HepG2 (cell line): Measurements from ENCODE around the gene SLC26A3. TPM values are rescaled to one million over a fixed set of nuclear protein-coding genes. Genes with fewer than 3 reads are reported as not detected.

Experiments used
- ATAC-seq: fragments of 200-7000 bp; cut with Tn5 transposase; 3 replicates; pipeline ENCODE4 v1.9.1; 2020; ENCODE audit warnings: mild to moderate bottlenecking, moderate library complexity
- BruUV-seq: library from RNA; stranded (reverse); fragments of 400-500 nt; replicated peaks from 2 replicates; lab custom pipeline; 2021; lab: Mats Ljungman, UMichigan
- CTCF ChIA-PET: fragments of 300-600 bp; formaldehyde crosslinking; extraction: SDS; loops from one replicate; lab custom pipeline; 2021; ENCODE audit warnings: low total read pairs, inconsistent platforms, low intra/inter-chr PET ratio; lab: Yijun Ruan, JAX
- POLR2A ChIA-PET: fragments of 350-600 bp; sonication (Branson Sonifier 250); formaldehyde crosslinking; loops from one replicate; lab custom pipeline; 2020; ENCODE audit warnings: antibody characterized with exemption, inconsistent platforms; lab: Yijun Ruan, JAX
- DNase-seq: peaks from one replicate; pipeline ENCODE4 v3.0.0-alpha.2; 2015; ENCODE audit warnings: low spot score
- FAIRE-seq: peaks from 3 replicates; lab custom pipeline; 2011; peaks lifted over from hg19 to GRCh38; lab: Jason Lieb, UNC
- H2AFZ ChIP-seq: one replicate; pipeline ENCODE4 v1.6.1; 2011; ENCODE audit warnings: low read length, inconsistent platforms
- H3K27ac ChIP-seq: fragments of 300-600 bp; 3 replicates; pipeline ENCODE4 v1.8.0; 2011; ENCODE audit warnings: mixed run types, mild to moderate bottlenecking, mixed read lengths, low read length, inconsistent platforms; ENCODE audit not compliant: insufficient read depth; ENCODE audit errors: extremely low read length
- H3K27me3 ChIP-seq, 2 experiments: fragments of 200-600 bp in 1 of 2; 2 replicates in 1 of 2; 3 replicates in 1 of 2; pipeline versions ENCODE4 v1.6.0 to v1.8.0; 2011; ENCODE audit warnings: low read length in 2 of 2, mild to moderate bottlenecking in 2 of 2, moderate library complexity in 2 of 2, inconsistent platforms in 1 of 2; ENCODE audit not compliant: insufficient read depth in 2 of 2, control insufficient read depth in 1 of 2
- H3K36me3 ChIP-seq, 2 experiments: fragments of 200-600 bp in 1 of 2; replicated peaks in 1 of 2; 2 replicates in 1 of 2; 3 replicates in 1 of 2; pipeline versions ENCODE4 v1.5.1 to v1.8.0; 2011; ENCODE audit warnings: low read length in 2 of 2, inconsistent platforms in 1 of 2; ENCODE audit not compliant: insufficient read depth in 2 of 2, control insufficient read depth in 1 of 2
- H3K4me1 ChIP-seq: 2 replicates; pipeline ENCODE4 v1.5.1; 2012; ENCODE audit warnings: low read length, inconsistent platforms; ENCODE audit not compliant: insufficient read depth
- H3K4me2 ChIP-seq: 2 replicates; pipeline ENCODE4 v1.6.0; 2011; ENCODE audit warnings: low read depth, low read length, inconsistent platforms
- H3K4me3 ChIP-seq, 3 experiments: fragments of 200-600 bp in 1 of 3; sonication (generic), shearing (Covaris generic) in 1 of 3; replicated peaks in 1 of 3; 2 replicates each; pipeline ENCODE4 v1.5.1; 2011 to 2016; ENCODE audit warnings: low read length in 3 of 3, inconsistent platforms in 2 of 3, low read depth in 2 of 3, mild to moderate bottlenecking in 2 of 3, control low read depth in 1 of 3, mixed read lengths in 1 of 3; ENCODE audit not compliant: insufficient read depth in 1 of 3
- H3K79me2 ChIP-seq: one replicate; pipeline ENCODE4 v1.6.1; 2011; ENCODE audit warnings: low read length, inconsistent platforms; ENCODE audit not compliant: insufficient read depth
- H3K9ac ChIP-seq: 2 replicates; pipeline ENCODE4 v1.6.0; 2011; ENCODE audit warnings: mild to moderate bottlenecking, low read depth, low read length, inconsistent platforms; ENCODE audit not compliant: insufficient read depth
- H3K9me3 ChIP-seq: 2 replicates; pipeline ENCODE4 v1.5.1; 2012; ENCODE audit warnings: mild to moderate bottlenecking, low read length
- H4K20me1 ChIP-seq: 2 replicates; pipeline ENCODE4 v1.6.0; 2011; ENCODE audit warnings: inconsistent platforms, mild to moderate bottlenecking, low read length, moderate library complexity; ENCODE audit not compliant: insufficient read depth
- CSRNP2 ChIP-seq: sonication (generic); formaldehyde crosslinking; conservative IDR thresholded peaks from 2 replicates; pipeline ENCODE4 v1.8.0; 2022; ENCODE audit warnings: low read depth, missing genetic modification reagents
- HNRNPH1 ChIP-seq: fragments of 200-400 bp; formaldehyde crosslinking; optimal IDR thresholded peaks from 2 replicates; pipeline ENCODE3; 2017; ENCODE audit warnings: mild to moderate bottlenecking, low read depth, low read length
- IKZF5 ChIP-seq: IDR thresholded peaks from 2 replicates; pipeline ENCODE4 v1.6.1; 2018; ENCODE audit warnings: missing genetic modification reagents, mild to moderate bottlenecking, missing compliant biosample characterization
- JARID2 ChIP-seq: sonication (generic); formaldehyde crosslinking; IDR thresholded peaks from 2 replicates; pipeline ENCODE4 v1.8.1; 2023; ENCODE audit warnings: missing genetic modification reagents, inconsistent platforms; ENCODE audit not compliant: insufficient replicate concordance
- KLF15 ChIP-seq: sonication (generic); formaldehyde crosslinking; IDR thresholded peaks from 2 replicates; pipeline ENCODE4 v1.8.1; 2023; ENCODE audit warnings: borderline replicate concordance, mild to moderate bottlenecking, inconsistent platforms, missing genetic modification reagents, mixed read lengths
- MXD1 ChIP-seq: sonication (generic); formaldehyde crosslinking; IDR thresholded peaks from 2 replicates; pipeline ENCODE4 v1.4.0; 2020; ENCODE audit warnings: mild to moderate bottlenecking, missing genetic modification reagents
- NONO ChIP-seq, 2 experiments: fragments of 450-650 bp in 1 of 2; sonication (generic) in 1 of 2; formaldehyde crosslinking in 1 of 2; IDR thresholded peaks in 1 of 2; conservative IDR thresholded peaks in 1 of 2; 2 replicates each; pipeline versions ENCODE4 v1.6.1 to v1.8.0; 2017 to 2022; ENCODE audit warnings: mild to moderate bottlenecking in 1 of 2, missing genetic modification reagents in 1 of 2, moderate library complexity in 1 of 2
- PHF5A ChIP-seq: IDR thresholded peaks from one replicate; pipeline ENCODE4 v1.6.1; 2018; ENCODE audit warnings: low read depth, missing genetic modification reagents; ENCODE audit not compliant: unreplicated experiment
- RFX3 ChIP-seq: IDR thresholded peaks from 2 replicates; pipeline ENCODE4 v1.6.1; 2016; ENCODE audit warnings: missing biosample characterization, missing genetic modification reagents
- ZFP1 ChIP-seq: IDR thresholded peaks from 2 replicates; pipeline ENCODE4 v1.6.1; 2016
- ZNF512B ChIP-seq: sonication (generic); formaldehyde crosslinking; IDR thresholded peaks from 2 replicates; pipeline ENCODE4 v1.5.1; 2020; ENCODE audit warnings: missing genetic modification reagents, mild to moderate bottlenecking, borderline replicate concordance
- WGBS: methylation state at CpG from one replicate; pipeline ENCODE4 v1.1.6; 2017; ENCODE audit warnings: low lambda C conversion rate; 5-methylcytosine and 5-hydroxymethylcytosine counted together
- in situ Hi-C: cut with HindIII; loops from 2 replicates; pipeline ENCODE4 v1.10.0; 2017; ENCODE audit warnings: low pct_unique_long_range_greater_than_20kb; ENCODE audit not compliant: extremely low pct_ligation_motif_present
- intact Hi-C: fragments of 100-400 bp; cut with micrococcal nuclease; formaldehyde crosslinking; loops from one replicate; pipeline ENCODE4 v1.10.0; 2022; ENCODE audit not compliant: unreplicated experiment
- polyA plus RNA-seq, 8 experiments: library from polyadenylated mRNA; depleted of rRNA in 3 of 8; stranded (reverse) in 7 of 8; unstranded in 1 of 8; fragments of >200 nt; fragmentation: Illumina TruSeq in 4 of 8; extraction: Trizol in 4 of 8; gene quantifications; 2 replicates each; pipeline versions ENCODE4 v1.2.1 to v1.2.3, GENCODE V29; 2011 to 2016; ENCODE audit warnings: low read depth in 4 of 8, missing spikeins in 1 of 8, mixed read lengths in 1 of 8; ENCODE audit not compliant: insufficient read depth in 1 of 8
- total RNA-seq, 5 experiments: library from RNA; depleted of rRNA; stranded (reverse); fragments of >200 nt; fragmentation: Illumina TruSeq; extraction: Trizol; gene quantifications; 2 replicates each; pipeline ENCODE4 v1.2.3, GENCODE V29; 2016; ENCODE audit warnings: low read depth in 1 of 5

SLC26A3 gene
- total and polyA plus RNA-seq, 2 of the 13 experiments (the other 11 are each of a cell fraction or from before 2014, with no cell fraction given): 0.11 to 0.30 TPM

- in situ Hi-C loops: loop anchor here (5.0 to 25.0 kb wide), 2 partner anchors 256 to 511 kb away; no protein-coding TSS in a partner anchor
- H3K36me3 ChIP-seq: no peaks in the 10 kb centered on the region
- H3K27ac ChIP-seq: no peak overlapping the region
- 5% methylated on average over 2 of the region's 2 CpGs for WGBS
- no peak for DNase-seq
- H3K4me1 ChIP-seq: no peaks in the 10 kb centered on the region
- TF ChIP-seq HNRNPH1 (no peak), ZNF512B (CRISPR knock-in tag) (no peak), CSRNP2 (CRISPR knock-in tag) (no peak), ZFP1 (no peak), RFX3 (no peak), PHF5A (CRISPR knock-in tag) (no peak), NONO (IDR thresholded peaks at IDR 0.05) (no peak), NONO (CRISPR knock-in tag; conservative IDR thresholded peaks at IDR 0.05) (no peak), MXD1 (CRISPR knock-in tag) (no peak), IKZF5 (CRISPR knock-in tag) (no peak), KLF15 (CRISPR knock-in tag) (no peak), JARID2 (no peak)
- TF ChIP-seq, all 625 proteins: peak for 0
- Histone ChIP-seq H3K4me3 (no peak overlapping the region), H3K27me3 (no peaks in the 10 kb centered on the region; a peak in 1 of 5 replicates), H2AFZ (no peak overlapping the region), H3K4me2 (no peak overlapping the region), H3K9ac (no peak overlapping the region), H3K79me2 (no peaks in the 10 kb centered on the region), H3K9me3 (no peaks in the 10 kb centered on the region), H4K20me1 (no peaks in the 10 kb centered on the region)
- FAIRE-seq (no peak), ATAC-seq (no peak)
- ChIA-PET POLR2A (no interaction called here), CTCF (no interaction called here)
- no TSS peak for BruUV-seq
- intact Hi-C loops: loop anchor here (10.0 kb wide), 1 partner anchor 928 kb away; no protein-coding TSS in a partner anchor
These were observed 79.8 kb downstream of the SLC26A3 start for GRCh38 chr7:107723255-107723654.
